Measurements from ENCODE around the gene TMEM9.

The TMEM9 gene

GRCh38 chr1:201112926-201113325 lies 41.3 kb downstream of the TMEM9 start:
- in situ Hi-C loops (cut with MboI; ENCODE audit: low sequenced_read_pairs, unreplicated experiment), result no loop called here
- TF ChIP-seq, protein P1, sequence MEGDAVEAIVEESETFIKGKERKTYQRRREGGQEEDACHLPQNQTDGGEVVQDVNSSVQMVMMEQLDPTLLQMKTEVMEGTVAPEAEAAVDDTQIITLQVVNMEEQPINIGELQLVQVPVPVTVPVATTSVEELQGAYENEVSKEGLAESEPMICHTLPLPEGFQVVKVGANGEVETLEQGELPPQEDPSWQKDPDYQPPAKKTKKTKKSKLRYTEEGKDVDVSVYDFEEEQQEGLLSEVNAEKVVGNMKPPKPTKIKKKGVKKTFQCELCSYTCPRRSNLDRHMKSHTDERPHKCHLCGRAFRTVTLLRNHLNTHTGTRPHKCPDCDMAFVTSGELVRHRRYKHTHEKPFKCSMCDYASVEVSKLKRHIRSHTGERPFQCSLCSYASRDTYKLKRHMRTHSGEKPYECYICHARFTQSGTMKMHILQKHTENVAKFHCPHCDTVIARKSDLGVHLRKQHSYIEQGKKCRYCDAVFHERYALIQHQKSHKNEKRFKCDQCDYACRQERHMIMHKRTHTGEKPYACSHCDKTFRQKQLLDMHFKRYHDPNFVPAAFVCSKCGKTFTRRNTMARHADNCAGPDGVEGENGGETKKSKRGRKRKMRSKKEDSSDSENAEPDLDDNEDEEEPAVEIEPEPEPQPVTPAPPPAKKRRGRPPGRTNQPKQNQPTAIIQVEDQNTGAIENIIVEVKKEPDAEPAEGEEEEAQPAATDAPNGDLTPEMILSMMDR (IDR thresholded peaks at IDR 0.05; ENCODE audit: borderline replicate concordance, control extremely low read depth, extremely low read depth, insufficient read depth, missing control alignments), result no peak
- DNase-seq (ENCODE audit: low spot score), result no peak

DNA sequence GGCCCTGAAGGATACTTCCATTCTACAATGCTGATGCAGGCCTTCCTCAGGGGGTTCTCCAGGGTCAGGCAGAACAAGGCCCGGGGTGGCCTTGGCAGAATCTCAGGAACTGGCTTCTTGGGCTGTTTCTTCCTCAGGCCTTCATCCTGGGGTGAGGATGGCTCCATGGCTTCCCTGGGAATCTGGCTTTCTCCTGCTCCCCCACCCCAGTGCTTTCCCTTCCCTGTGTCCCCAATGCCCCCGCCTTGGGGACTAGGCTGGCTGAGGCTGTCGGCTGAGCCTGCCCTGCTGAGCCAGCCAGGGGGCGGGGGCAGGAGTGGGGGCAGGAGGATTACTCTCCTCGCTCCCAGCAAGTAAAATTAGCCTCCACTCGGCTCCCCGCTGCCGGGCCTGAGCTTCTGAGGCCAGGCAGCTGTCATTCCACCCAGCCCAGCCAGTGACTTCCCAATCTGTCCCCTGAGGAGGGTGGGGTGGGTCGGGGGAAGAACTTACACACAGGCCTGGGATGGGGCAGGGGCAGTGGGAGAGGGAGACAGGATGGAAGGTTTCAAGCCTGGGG lies 42.0 kb downstream of the TMEM9 start, which contains the start of gene CACNA1S:
CACNA1S (minus strand) TSS at position 254 of the 559 bp plus-strand sequence; CDS start at position 167, 87 bp downstream.
- no peak for DNase-seq (ENCODE audit: low spot score)
- in situ Hi-C loops (cut with MboI; ENCODE audit: low sequenced_read_pairs, unreplicated experiment), result no loop called here
- TF ChIP-seq, protein P1 (IDR thresholded peaks at IDR 0.05; ENCODE audit: borderline replicate concordance, control extremely low read depth, extremely low read depth, insufficient read depth, missing control alignments), result no peak

GRCh38 chr1:201111672-201112071 lies 42.6 kb downstream of the TMEM9 start:
- DNase-seq (ENCODE audit: low spot score), result no peak
- TF ChIP-seq, protein P1 (IDR thresholded peaks at IDR 0.05; ENCODE audit: borderline replicate concordance, control extremely low read depth, extremely low read depth, insufficient read depth, missing control alignments), result no peak
- in situ Hi-C loops (cut with MboI; ENCODE audit: low sequenced_read_pairs, unreplicated experiment), result no loop called here

DNA sequence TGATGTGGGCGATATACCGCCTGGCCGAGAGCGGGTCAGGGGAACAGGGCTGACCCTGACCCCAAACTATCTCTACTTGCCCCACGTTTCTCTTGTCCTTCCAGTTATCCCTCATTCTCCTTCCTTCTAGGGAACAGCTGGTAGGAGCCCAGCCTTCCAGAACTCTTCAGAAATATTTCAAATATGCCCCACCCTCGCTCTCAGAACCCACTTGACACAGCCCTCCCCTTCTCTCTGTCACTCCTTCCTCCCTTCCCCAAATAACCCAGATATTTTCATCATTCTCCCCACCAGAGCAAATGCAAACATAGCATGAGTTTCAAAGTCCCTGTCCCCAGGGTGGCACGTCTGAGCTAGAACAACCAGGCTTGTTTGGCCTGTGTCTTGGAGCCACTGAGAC lies 43.1 kb downstream of the TMEM9 start:
- no peak for DNase-seq (ENCODE audit: low spot score)
- in situ Hi-C loops (cut with MboI; ENCODE audit: low sequenced_read_pairs, unreplicated experiment), result no loop called here
- TF ChIP-seq, protein P1 (IDR thresholded peaks at IDR 0.05; ENCODE audit: borderline replicate concordance, control extremely low read depth, extremely low read depth, insufficient read depth, missing control alignments), result no peak

DNA sequence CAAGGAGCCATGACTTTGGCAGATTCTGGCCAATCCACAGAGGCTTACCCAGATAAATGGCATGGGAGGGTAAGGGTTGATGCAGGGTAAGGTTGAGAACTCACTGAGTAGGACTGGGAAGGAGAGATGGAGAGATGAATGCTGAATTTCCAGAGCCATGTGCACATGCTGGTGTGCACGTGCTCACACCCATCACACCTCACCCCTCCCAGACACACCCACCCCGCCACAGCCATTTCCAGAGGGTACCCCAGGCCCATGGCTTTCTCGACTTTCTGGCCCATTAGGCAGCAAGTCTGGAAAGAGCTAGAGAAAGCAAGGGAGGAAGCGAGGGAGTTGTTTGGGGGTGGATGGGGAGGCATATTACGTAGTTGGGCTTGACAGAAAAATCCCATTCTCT lies 43.7 kb downstream of the TMEM9 start:
- no peak for DNase-seq (ENCODE audit: low spot score)
- TF ChIP-seq, protein P1 (IDR thresholded peaks at IDR 0.05; ENCODE audit: borderline replicate concordance, control extremely low read depth, extremely low read depth, insufficient read depth, missing control alignments), result no peak
- in situ Hi-C loops (cut with MboI; ENCODE audit: low sequenced_read_pairs, unreplicated experiment), result no loop called here

DNA sequence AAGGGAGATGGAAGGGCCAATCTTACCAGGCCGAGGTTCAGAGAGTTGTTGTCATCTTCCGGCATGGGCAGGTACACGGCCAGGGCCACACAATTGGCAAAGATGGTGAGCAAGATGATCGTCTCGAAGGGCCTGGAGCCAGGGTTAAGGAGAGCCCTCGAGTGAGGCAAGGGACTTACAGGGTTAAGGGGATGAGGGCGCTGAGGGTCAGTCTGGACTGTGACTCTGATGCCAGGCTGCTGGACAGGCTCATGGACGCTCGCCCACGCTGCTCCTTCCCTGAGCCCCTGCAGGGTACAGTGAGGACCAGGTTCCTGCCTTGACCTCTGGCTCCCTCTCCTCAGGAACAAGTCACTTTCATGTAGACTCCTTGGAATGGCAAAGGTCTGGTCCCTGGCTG lies 44.1 kb downstream of the TMEM9 start:
- in situ Hi-C loops (cut with MboI; ENCODE audit: low sequenced_read_pairs, unreplicated experiment), result no loop called here
- TF ChIP-seq, protein P1 (IDR thresholded peaks at IDR 0.05; ENCODE audit: borderline replicate concordance, control extremely low read depth, extremely low read depth, insufficient read depth, missing control alignments), result no peak
- DNase-seq (ENCODE audit: low spot score), result no peak
